Measurements from ENCODE around the gene WBP2NL. TPM values are rescaled to one million over a fixed set of nuclear protein-coding genes. Genes with fewer than 3 reads are reported as not detected.
A peak's percentile ranks its signal among the peaks of the same experiment; 100 is the strongest.

The WBP2NL gene
- total RNA-seq, 4 donors from 2014 or later, result 3.7 to 6.6 TPM; not detected in 2

GRCh38 chr22:41957941-41958556 lies 40.5 kb upstream of the WBP2NL start:
- H3K27ac ChIP-seq, result no peak overlapping the region
- intact Hi-C loops (cut with DNase I; ENCODE audit: low total_unique reads), result no loop called here
- no peak for DNase-seq
- no peaks in the 10 kb centered on the region for H3K4me1 ChIP-seq
- H3K4me3 ChIP-seq, result no peak overlapping the region
- no peaks in the 10 kb centered on the region for H3K36me3 ChIP-seq
- TF ChIP-seq, protein P1, sequence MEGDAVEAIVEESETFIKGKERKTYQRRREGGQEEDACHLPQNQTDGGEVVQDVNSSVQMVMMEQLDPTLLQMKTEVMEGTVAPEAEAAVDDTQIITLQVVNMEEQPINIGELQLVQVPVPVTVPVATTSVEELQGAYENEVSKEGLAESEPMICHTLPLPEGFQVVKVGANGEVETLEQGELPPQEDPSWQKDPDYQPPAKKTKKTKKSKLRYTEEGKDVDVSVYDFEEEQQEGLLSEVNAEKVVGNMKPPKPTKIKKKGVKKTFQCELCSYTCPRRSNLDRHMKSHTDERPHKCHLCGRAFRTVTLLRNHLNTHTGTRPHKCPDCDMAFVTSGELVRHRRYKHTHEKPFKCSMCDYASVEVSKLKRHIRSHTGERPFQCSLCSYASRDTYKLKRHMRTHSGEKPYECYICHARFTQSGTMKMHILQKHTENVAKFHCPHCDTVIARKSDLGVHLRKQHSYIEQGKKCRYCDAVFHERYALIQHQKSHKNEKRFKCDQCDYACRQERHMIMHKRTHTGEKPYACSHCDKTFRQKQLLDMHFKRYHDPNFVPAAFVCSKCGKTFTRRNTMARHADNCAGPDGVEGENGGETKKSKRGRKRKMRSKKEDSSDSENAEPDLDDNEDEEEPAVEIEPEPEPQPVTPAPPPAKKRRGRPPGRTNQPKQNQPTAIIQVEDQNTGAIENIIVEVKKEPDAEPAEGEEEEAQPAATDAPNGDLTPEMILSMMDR (IDR thresholded peaks at IDR 0.05), result no peak
- no peak for TF ChIP-seq POLR2A (IDR thresholded peaks at IDR 0.05)
- no peaks in the 10 kb centered on the region for H3K9me3 ChIP-seq
- no peaks in the 10 kb centered on the region for H3K27me3 ChIP-seq

GRCh38 chr22:41963453-41964111 lies 35.0 kb upstream of the WBP2NL start:
- no peak for TF ChIP-seq POLR2A (IDR thresholded peaks at IDR 0.05)
- TF ChIP-seq, protein P1 (IDR thresholded peaks at IDR 0.05), result no peak
- no peak overlapping the region for H3K27ac ChIP-seq
- H3K4me1 ChIP-seq, result no peaks in the 10 kb centered on the region
- DNase-seq, result no peak
- H3K36me3 ChIP-seq, result no peaks in the 10 kb centered on the region
- H3K9me3 ChIP-seq, result no peaks in the 10 kb centered on the region
- intact Hi-C loops (cut with DNase I; ENCODE audit: low total_unique reads), result no loop called here
- no peaks in the 10 kb centered on the region for H3K27me3 ChIP-seq
- no peak overlapping the region for H3K4me3 ChIP-seq

- no peak overlapping the region for H3K4me3 ChIP-seq
- no peaks in the 10 kb centered on the region for H3K36me3 ChIP-seq
- no peak for DNase-seq
- TF ChIP-seq POLR2A (IDR thresholded peaks at IDR 0.05), result no peak
- TF ChIP-seq, protein P1 (IDR thresholded peaks at IDR 0.05), result no peak
- H3K9me3 ChIP-seq, result no peaks in the 10 kb centered on the region
- no peak overlapping the region for H3K27ac ChIP-seq
- intact Hi-C loops (cut with DNase I; ENCODE audit: low total_unique reads), result no loop called here
- no peaks in the 10 kb centered on the region for H3K4me1 ChIP-seq
- no peaks in the 10 kb centered on the region for H3K27me3 ChIP-seq
These were observed 34.5 kb upstream of the WBP2NL start for GRCh38 chr22:41964112-41964491.

- Histone ChIP-seq H3K4me1 (no peaks in the 10 kb centered on the region), H3K27me3 (no peaks in the 10 kb centered on the region), H3K36me3 (no peaks in the 10 kb centered on the region), H3K27ac (no peak overlapping the region), H3K9me3 (no peaks in the 10 kb centered on the region), H3K4me3 (no peak overlapping the region)
- intact Hi-C loops (cut with DNase I; ENCODE audit: low total_unique reads), result no loop called here
- TF ChIP-seq POLR2A (IDR thresholded peaks at IDR 0.05), result no peak
- TF ChIP-seq, protein P1 (IDR thresholded peaks at IDR 0.05), result no peak
- no peak for DNase-seq
These were observed 32.4 kb upstream of the WBP2NL start for GRCh38 chr22:41966225-41966606.

GRCh38 chr22:41966607-41967240 lies 31.9 kb upstream of the WBP2NL start:
- Histone ChIP-seq H3K4me3 (no peak overlapping the region), H3K9me3 (no peaks in the 10 kb centered on the region), H3K4me1 (no peaks in the 10 kb centered on the region), H3K36me3 (no peaks in the 10 kb centered on the region), H3K27me3 (no peaks in the 10 kb centered on the region), H3K27ac (no peak overlapping the region)
- intact Hi-C loops (cut with DNase I; ENCODE audit: low total_unique reads), result no loop called here
- DNase-seq, result no peak
- TF ChIP-seq POLR2A (IDR thresholded peaks at IDR 0.05), result no peak
- TF ChIP-seq, protein P1 (IDR thresholded peaks at IDR 0.05), result peak in 1 of 4 experiments; percentile 15
